ENCODE data around the gene CPNE1.
A peak's percentile ranks its signal among the peaks of the same experiment; 100 is the strongest.

Gene CPNE1

GRCh38 chr20:35618263-35619131, 46.2 kb downstream of the CPNE1 start:
- DNase-seq: no peak

DNA sequence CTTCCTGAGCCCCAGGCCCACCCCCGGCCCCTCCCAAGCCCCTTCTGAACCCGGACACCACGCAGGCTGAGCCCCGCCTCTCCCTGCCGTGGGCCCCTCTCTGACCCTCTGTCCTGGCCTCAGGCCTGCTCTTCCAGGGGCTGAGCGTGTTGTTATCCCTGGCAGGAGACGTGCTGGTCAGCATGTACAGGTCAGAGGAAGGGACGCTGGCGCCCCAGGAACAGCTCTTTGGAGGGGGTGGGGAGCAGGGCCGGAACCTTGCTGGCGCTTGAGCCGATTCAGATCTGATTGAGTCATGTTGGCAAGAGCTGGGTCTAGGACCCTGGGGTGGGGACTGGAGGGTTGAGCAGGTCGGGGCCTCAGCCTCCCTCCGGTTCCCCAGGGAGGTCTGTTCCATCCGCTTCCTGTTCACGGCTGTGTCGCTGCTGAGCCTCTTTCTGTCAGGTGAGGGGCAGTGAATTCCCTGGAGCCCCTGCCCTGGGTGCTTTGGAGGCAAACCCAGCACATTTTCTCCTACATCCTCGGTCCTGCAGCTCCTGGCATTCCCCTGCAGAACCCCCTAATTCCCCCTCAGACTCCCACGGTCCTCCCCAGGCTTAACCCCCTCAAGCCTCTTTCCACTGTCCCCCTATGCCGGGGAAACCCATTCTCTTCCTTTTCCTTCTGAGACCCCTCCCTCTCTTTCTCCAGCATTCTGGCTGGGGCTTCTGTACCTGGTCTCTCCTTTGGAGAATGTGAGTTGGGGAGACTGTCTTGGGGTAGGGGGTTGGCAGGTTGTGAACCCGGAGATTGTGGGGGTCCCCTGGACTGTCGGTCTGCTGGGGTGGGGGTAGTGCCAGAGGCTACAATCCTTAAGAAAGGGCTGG, 47.1 kb downstream of the CPNE1 start:
- DNase-seq: peak; percentile 56

DNA sequence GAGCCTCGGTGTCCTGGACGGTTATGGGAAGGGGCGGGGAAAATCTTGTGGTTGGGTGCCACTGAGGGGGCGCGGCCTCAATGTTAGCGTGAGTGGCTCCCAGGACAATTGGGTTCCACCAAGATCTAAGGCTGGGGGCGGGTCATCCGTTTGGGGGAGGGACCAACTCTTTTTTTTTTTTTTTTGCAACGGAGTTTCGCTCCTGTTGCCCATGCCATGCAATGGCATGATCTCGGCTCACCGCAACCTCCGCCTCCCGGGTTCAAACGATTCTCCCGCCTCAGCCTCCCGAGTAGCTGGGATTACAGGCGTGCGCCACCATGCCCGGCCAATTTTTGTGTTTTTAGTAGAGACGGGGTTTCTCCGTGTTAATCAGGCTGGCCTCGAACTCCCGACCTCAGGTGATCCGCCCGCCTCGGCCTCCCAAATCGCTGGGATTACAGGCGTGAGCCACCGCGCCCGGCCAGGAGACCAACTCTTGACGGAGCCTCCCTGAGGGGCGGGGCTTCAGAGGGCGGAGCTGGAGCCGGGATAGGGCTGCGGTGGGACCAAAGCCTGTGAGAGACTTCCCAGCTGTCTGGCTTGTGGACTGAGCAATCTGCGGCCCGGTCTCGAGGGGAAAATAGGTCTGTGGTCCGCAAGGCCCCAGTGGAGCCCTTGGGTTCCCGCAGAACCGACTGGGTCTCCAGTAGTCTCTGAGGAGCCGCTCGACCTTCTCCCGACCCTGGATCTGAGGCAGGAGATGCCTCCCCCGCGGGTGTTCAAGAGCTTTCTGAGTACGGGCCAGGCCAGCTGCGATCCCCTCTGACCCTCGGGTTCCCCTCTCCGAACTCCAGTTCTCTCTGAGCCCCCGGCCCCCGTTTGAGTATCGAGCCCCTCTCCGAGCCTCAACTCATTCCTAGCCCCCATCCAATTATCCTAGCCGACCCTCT, 48.0 kb downstream of the CPNE1 start:
- DNase-seq: peak; percentile 16

DNA sequence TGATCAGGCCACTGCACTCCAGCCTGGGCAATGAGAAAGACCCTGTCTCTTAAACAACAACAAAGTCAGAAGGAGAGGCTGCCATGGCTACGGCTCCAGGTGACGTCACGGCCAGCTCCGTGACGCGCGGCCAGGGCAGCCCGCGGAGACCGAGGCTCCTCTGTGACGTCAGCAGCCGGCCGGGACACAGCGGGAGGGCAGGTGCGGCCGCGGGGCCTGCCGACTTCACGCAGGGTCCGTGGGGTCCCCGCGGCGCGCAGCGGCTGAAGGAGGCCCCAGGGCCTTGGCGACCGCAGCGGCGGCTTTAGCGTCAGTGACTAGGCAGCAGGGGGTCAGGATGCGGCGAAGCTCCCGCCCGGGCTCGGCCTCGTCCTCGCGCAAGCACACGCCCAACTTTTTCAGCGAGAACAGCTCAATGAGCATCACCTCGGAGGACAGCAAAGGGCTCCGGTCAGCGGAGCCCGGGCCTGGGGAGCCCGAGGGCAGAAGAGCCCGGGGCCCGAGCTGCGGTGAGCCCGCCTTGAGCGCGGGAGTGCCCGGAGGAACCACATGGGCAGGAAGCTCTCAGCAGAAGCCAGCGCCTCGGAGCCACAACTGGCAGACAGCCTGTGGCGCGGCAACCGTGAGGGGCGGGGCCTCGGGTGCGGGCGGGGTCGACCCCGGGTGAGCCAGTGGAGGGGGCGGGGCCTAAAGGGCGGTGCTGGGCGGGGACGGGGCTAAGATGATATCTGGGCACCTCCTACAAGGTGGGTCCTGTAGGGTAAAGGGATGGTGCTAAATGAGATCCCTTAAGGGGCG, 48.8 kb downstream of the CPNE1 start, which contains the start of gene SPAG4:
Gene SPAG4 (plus strand): TSS at position 163 of the 798 bp plus-strand sequence. CDS start 175 bp downstream, at position 338.
- DNase-seq: peak; percentile 97

DNA sequence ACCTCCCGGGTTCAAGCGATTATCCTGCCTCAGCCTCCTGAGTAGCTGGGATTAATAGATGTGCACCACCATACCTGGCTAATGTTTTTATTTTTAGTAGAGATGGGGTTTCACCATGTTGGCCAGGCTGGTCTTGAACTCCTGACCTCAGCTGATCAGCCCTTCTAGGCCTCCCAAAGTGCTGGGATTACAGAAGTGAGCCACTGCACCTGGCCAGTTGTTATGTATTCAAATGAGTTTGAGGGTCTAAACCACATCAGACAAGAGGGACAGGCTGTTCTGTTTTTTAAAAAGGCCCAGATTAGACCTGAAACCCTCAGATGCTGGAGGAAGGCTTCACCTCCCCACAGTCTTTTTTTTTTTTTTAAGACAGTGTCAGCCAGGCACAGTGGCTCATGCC, 53.2 kb downstream of the CPNE1 start:
- DNase-seq: no peak

- no peak for DNase-seq
These were observed 53.8 kb downstream of the CPNE1 start for GRCh38 chr20:35610833-35611427.

DNA sequence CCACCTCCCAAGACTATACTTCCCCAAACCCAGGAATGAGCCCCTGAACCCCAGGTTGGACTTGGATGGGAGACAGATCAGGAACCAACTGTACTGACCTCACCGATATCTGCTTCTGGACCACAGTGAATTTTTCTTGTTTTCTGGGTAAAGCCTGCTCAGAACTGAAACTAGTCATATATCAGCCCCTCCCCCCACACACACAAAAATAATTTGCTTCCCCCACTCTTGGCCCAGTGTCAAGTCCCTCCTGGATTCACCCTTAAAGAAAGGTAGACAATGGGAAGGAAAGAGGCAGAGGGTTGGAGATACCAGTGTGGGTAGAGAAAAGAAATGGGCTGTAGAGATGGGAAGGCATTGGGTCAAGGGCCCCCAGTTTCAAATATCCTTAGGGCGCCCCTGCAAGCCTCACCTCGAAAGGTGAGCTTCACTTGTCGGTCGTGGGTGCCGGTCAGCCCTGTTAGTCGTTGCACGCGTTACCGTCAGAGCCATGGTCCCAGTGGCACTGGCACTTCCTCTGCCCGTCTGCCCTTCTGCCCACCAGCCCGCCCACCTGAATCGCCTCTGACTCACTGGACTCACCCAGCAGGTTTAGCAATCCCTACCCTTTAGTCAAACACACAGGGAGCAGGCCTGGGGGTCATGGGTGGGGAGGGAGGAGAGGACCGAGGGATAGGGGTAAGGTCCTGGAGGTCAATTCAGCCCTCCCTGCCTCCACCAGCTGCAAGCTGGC, 57.5 kb downstream of the CPNE1 start:
- DNase-seq: no peak

- no peak for DNase-seq
These were observed 58.6 kb downstream of the CPNE1 start for GRCh38 chr20:35606127-35606526.

DNA sequence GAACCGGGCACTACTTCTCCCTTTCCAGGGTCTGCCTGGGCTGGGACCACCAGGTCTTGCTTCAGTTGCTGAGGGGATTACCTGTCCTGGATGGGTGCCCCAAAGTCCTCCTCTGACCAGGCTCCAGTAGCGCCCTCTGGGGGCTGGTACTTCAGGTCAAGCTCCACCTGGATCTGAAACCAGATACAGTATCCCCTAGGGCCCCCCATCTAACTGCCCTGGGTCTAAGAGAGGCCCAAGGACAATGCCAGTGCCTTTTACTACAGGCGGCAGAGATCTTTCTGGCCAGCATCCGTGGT, 60.3 kb downstream of the CPNE1 start:
- no peak for DNase-seq

DNA sequence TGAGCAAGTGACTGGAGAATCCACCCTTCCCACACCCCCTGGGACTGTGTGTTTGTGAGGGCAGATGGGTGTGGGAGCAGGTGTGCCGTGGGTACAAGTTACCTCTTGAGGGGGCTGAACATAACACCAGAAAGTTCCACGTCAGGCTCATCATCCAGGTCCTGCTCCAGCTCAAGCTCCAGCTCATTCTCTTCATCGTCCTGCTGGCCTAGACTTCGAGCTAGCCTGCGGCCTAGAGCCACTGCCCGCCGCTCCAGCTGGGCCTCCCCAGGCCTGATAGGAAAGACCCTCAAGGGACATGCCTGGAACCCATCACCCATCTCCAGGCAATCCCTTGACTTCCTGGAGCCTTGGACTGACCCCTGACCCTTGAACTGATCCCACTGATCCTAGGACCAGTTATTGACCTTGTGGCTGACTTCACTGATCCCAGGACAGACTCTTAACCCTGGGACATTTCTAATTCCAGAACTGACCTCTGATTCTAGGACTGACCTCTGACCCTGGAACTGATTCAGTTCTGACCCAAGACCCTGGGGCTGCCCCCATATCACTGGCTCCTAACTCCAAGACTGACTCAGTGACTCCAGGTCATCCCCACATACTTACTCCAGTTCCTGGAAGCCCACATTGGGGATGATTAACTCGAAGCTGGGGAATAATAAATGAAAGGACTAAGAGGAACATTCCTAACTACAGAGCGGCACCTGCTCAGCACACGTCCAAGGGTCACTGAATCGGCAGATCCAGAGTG, 60.8 kb downstream of the CPNE1 start:
- no peak for DNase-seq

DNA sequence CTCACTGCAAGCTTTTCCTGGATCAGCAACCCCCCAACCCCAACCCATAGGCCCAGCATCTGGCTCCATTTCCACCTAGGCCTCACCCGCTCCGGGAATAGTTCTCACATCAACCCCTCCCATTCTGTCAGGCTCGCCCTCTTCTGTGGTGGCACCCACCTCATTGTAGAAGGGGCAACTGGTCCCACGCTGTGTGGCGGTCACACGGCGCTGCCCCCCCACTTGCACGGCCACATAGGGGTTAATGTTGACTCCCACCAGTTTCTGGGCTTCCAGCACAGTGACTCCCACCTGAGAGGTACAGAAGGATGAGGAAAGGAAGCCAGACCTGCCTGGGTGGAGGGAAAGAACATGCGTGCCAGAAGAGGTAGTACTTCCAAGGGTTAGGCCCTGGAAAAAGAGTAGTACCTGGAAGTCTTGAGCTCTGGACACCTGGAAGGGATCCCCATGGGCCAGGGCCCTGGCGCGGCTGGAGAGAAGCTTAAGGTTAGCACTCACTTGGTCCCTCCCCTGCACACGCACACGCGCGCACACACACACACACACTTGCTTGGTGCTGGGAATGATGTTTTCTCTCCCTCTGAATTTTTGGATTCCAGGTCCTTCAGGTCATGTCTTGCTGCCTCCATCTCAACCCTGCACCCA, 61.7 kb downstream of the CPNE1 start:
- DNase-seq: no peak

GRCh38 chr20:35601990-35602389, 62.7 kb downstream of the CPNE1 start:
- no peak for DNase-seq

DNA sequence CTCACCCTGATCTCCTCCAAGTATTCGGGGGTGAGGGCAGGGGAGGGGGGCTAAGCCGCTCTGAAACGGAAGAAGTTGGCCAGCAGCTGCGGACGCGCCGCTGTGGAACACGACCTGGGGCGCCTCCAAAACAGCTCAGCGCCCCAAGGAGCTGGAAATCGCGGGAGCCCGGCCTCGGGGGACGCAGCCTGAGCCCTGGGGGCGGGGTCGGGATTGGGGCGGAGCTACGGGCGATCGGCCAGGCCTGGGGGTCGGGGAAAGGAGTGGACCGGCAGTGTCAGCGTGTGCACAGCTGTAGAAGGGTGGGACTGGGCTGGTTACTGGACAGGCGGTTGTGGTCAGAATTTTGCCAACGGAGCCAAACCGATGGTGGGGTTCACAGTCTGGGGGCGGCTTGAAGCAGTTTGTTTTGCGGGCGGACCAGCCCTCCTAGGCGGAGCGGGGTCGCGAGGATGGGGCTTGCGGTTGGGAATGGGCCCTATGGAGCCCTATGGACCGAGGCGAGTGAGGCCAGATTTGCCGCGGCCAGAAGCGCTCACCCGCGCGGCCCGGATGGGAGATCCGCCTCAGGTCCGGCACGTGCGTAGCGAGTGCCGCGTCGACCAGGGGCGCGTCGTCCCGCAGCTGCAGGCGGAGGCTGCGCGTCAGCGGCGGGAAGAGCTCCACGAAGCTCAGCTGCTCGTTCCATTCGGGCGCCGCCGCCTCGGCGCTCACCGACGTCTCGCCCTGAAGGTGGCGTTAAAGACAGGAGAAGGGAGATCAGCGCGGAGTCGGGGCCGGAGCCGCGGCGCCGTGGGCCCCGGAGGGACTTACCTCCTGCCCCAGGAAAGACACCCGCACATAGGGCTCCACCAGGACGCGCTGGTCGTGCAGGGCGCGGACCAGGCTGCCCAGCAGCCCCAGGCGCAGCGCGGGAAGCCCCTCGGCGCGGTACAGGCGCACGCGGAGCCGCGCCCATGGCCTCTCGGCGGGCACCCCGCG, 63.4 kb downstream of the CPNE1 start:
- no peak for DNase-seq

- DNase-seq: no peak
These were observed 64.3 kb downstream of the CPNE1 start for GRCh38 chr20:35600176-35600992.

GRCh38 chr20:35599776-35600120, 65.0 kb downstream of the CPNE1 start:
- DNase-seq: no peak

- no peak for DNase-seq
These were observed 65.6 kb downstream of the CPNE1 start for GRCh38 chr20:35598899-35599775.

Measured in SHP77 treated with DMSO at 0.1 percent for 48 hours (cell line).